Heart left ventricle (tissue), 16 donors: Measurements from ENCODE around the gene TBC1D8B. TPM values are rescaled to one million over a fixed set of nuclear protein-coding genes. Genes with fewer than 3 reads are reported as not detected.
"Not testable (repeated sequence)": the region's sequence is repeated elsewhere in the genome, so short reads cannot be mapped to it uniquely, and the experiment has no call there.

ENCODE experiments used
- ATAC-seq, 4 donors: fragments of 200-7000 bp; cut with Tn5 transposase; one replicate each; pipeline ENCODE4 v1.9.1; 2020 to 2022; ENCODE audit warnings: moderate library complexity in 4 of 4, mild to moderate bottlenecking in 3 of 4, moderate number of reproducible peaks in 1 of 4
- DNase-seq, 5 donors: peaks; one replicate each; pipeline ENCODE4 v3.0.0-alpha.2; 2020
- H3K27ac ChIP-seq, 12 donors: fragments of 200-600 bp; sonication (generic) in 4 of 12; one replicate each; pipeline versions ENCODE4 v1.5.0 to v1.8.0; 2016 to 2022; ENCODE audit warnings: mild to moderate bottlenecking in 2 of 12
- H3K27me3 ChIP-seq, 9 donors: fragments of 200-600 bp; sonication (generic) in 2 of 9; one replicate each; pipeline versions ENCODE4 v1.5.1 to v1.8.0; 2016 to 2022; ENCODE audit warnings: mild to moderate bottlenecking in 3 of 9
- H3K36me3 ChIP-seq, 9 donors: fragments of 200-600 bp; sonication (generic) in 2 of 9; one replicate each; pipeline versions ENCODE4 v1.5.0 to v1.8.0; 2018 to 2022; ENCODE audit warnings: mild to moderate bottlenecking in 2 of 9
- H3K4me1 ChIP-seq, 12 donors: fragments of 200-600 bp; sonication (generic) in 4 of 12; one replicate each; pipeline versions ENCODE4 v1.5.0 to v1.8.0; 2016 to 2022; ENCODE audit warnings: mild to moderate bottlenecking in 3 of 12
- H3K4me3 ChIP-seq, 12 donors: fragments of 200-600 bp; sonication (generic) in 4 of 12; one replicate each; pipeline versions ENCODE4 v1.5.0 to v1.8.0; 2017 to 2022; ENCODE audit warnings: mild to moderate bottlenecking in 9 of 12, moderate library complexity in 4 of 12
- H3K9me3 ChIP-seq, 12 donors: fragments of 200-600 bp; sonication (generic) in 4 of 12; one replicate each; pipeline versions ENCODE4 v1.5.0 to v1.8.0; 2016 to 2022; ENCODE audit warnings: mild to moderate bottlenecking in 1 of 12
- POLR2A ChIP-seq, 2 donors: fragments of 450-650 bp; IDR thresholded peaks; one replicate each; pipeline ENCODE4 v1.6.1; 2017; ENCODE audit warnings: antibody characterized with exemption in 2 of 2, mild to moderate bottlenecking in 2 of 2, moderate library complexity in 2 of 2
- WGBS, 4 donors: extraction: QIAGEN DNeasy Blood & Tissue Kit in 2 of 4; methylation state at CpG; one replicate each; pipeline versions ENCODE4 v1.1.5 to v1.1.7; 2013 to 2018; 5-methylcytosine and 5-hydroxymethylcytosine counted together
- intact Hi-C, 10 donors: fragments of 100-400 bp; cut with DNase I; formaldehyde crosslinking; loops; one replicate each; pipeline versions ENCODE4 v1.11.1 to v1.14.2; 2022
- long read RNA-seq, 3 donors: library from polyadenylated mRNA; unstranded; transcript quantifications; one replicate each; pipeline ENCODE4 v2.0.0, GENCODE V29; 2020 to 2021
- polyA plus RNA-seq, 2 donors: library from polyadenylated mRNA; stranded (reverse); fragments of 200-250 nt; gene quantifications; one replicate each; pipeline ENCODE4 v1.2.3, GENCODE V29; 2013
- total RNA-seq, 9 donors: library from RNA; depleted of rRNA in 2 of 9; stranded (reverse); fragments of >200 nt in 2 of 9; fragmentation: NEBNext Ultra II Directional in 3 of 9; extraction: Animal tissue kit (Norgen Biotek cat#: 25700) in 3 of 9; gene quantifications; one replicate each; pipeline versions ENCODE4 v1.1.0 to v1.2.4, GENCODE V29; 2016 to 2023
- TF ChIP-seq, protein P1 (sequence below), 12 donors: fragments of 200-600 bp; sonication (generic) in 4 of 12; IDR thresholded peaks; one replicate each; pipeline versions ENCODE4 v1.5.0 to v1.8.0; 2018 to 2022; ENCODE audit warnings: antibody characterized with exemption in 12 of 12, mild to moderate bottlenecking in 5 of 12
- donor health status: ischemic (EF 13 %, LVEDD 7.1; RV severe dilation, severe dysfunction).
- donor health status: healthy with polysubstance abuse.
- donor health status: DM: no; HTN: yes; CAD: no.
- donor health status: DM: no; HTN: no; CAD: no.
- donor health status: ischemic (EF 25% LVEDD 6.9; RV normal size, moderate dysfunction).
- donor health status: ischemic (EF 25% LVEDD 5.7; RV mildly dilated, moderate dysfunction).
- donor health status: healthy.
- donor health status: DM: yes; HTN: yes; CAD: no.
- donor health status: ischemic (EF 35%, LVEDD 5.7; RV mildly dilated, moderate dysfunction).
- donor health status: nonischemic (EF 11% LVEDD 7.7; RV severe dilation, severe dysfunction).
- donor health status: DM: yes; HTN: yes; CAD: no.
- donor health status: PGD.
- donor health status: ischemic (EF 29% LVEDD 5.4; RV normal size, mild dysfunction).
- donor health status: nonischemic (EF 23%, LVEDD 6.1; RV moderate dilation, normal function).

Gene TBC1D8B
- total RNA-seq (1 to 10 TPM; 1.5 to 5.0 (median 2.2) TPM), polyA plus RNA-seq (1 to 10 TPM in 1 of 2 donors, under 1 TPM in 1; 0.72 to 2.0 TPM)
- long read RNA-seq, donor 1, full-length matches to known transcripts, result 2 of 2 reads
- long read RNA-seq, donor 1, partial matches to known transcripts, result 0 of 2 reads
- long read RNA-seq, donor 1, other reads (novel, unspliced or antisense), result 0 of 2 reads
- long read RNA-seq, donor 2, full-length matches to known transcripts, result 2 of 7 reads
- long read RNA-seq, donor 2, partial matches to known transcripts, result 2 of 7 reads
- long read RNA-seq, donor 2, other reads (novel, unspliced or antisense), result 3 of 7 reads
- long read RNA-seq, donor 3, result 0 reads

DNA sequence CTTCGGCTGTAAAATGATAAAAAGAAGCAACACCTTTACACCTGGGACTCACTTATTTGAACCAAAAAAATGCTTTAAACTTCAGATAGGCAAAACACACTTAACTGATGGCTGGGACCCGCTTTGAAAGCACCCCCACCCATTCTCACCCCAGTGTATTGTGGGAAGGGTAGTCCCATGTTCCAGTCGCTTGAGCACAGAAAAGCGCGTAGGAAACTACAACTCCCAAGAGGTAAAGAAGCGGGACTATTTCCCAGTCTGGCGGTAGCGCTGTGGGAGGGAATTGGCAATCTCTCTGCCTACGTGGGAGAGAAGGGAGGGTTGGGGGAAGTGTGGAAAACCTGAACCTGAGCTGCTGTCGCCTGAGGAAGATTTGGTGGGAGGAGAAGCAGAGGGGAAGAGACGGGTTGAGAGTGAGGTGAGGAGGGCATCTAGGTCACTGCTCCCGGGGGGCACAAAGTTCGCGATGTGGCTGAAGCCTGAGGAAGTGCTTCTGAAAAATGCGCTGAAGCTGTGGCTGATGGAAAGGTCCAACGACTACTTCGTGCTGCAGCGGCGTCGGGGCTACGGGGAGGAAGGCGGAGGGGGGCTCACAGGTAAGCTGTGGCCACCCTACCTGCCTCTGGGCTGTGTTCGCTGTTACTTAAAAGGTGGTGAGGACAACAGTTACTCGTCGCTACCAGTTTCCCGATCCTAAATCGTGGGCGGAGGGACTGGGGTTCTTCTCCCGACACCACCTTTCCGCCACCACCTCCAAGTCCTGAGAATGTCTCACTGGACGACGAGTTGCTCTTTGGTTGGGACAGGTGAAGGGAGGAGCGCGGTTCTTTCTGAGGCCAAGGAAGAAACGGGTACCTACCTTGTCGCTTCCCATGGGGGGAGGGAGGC lies at the start of gene TBC1D8B:
Gene TBC1D8B (plus strand): TSS at position 286 of the 888 bp plus-strand sequence. CDS start 181 bp downstream, at position 467.
- Histone ChIP-seq H3K36me3 (no peaks in the 10 kb centered on the region), H3K27ac (peak within 1 kb of the TSS in 6 of 12 donors; percentile 11 to 59 (median 44)), H3K4me3 (peak within 1 kb of the TSS; percentile 42 to 88 (median 62)), H3K9me3 (no peaks in the 10 kb centered on the region), H3K27me3 (peaks cover 0 to 35% (median 0%) of the 10 kb centered on the region in 9 donors), H3K4me1 (peaks cover 0 to 8% (median 0%) of the 10 kb centered on the region in 12 donors)
- intact Hi-C loops, result no loop called here
- DNase-seq (peak; percentile 63 to 80 (median 77)), ATAC-seq (peak; percentile 99 to 100 (median 100))
- TF ChIP-seq, protein P1, sequence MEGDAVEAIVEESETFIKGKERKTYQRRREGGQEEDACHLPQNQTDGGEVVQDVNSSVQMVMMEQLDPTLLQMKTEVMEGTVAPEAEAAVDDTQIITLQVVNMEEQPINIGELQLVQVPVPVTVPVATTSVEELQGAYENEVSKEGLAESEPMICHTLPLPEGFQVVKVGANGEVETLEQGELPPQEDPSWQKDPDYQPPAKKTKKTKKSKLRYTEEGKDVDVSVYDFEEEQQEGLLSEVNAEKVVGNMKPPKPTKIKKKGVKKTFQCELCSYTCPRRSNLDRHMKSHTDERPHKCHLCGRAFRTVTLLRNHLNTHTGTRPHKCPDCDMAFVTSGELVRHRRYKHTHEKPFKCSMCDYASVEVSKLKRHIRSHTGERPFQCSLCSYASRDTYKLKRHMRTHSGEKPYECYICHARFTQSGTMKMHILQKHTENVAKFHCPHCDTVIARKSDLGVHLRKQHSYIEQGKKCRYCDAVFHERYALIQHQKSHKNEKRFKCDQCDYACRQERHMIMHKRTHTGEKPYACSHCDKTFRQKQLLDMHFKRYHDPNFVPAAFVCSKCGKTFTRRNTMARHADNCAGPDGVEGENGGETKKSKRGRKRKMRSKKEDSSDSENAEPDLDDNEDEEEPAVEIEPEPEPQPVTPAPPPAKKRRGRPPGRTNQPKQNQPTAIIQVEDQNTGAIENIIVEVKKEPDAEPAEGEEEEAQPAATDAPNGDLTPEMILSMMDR (IDR thresholded peaks at IDR 0.05), result no peak
- TF ChIP-seq POLR2A (IDR thresholded peaks at IDR 0.05), result peak in 1 of 2 donors; percentile 25
- WGBS, 4 donors, result 0 to 28% (median 14%) methylated on average over 36 of the region's 36 CpGs

DNA sequence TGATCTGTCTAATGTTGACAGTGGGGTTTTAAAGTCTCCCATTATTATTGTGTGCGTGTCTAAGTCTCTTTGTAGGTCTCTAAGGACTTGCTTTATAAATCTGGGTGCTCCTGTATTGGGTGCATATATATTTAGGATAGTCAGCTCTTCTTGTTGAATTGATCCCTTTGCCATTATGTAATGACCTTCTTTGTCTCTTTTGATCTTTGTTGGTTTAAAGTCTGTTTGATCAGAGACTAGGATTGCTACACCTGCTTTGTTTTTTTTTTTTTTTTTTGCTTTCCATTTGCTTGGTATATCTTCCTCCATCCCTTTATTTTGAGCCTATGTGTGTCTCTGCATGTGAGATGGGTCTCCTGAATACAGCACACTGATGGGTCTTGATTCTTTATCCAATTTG lies 33.2 kb upstream of the TBC1D8B start:
- intact Hi-C loops, H3K4me1 ChIP-seq, H3K4me3 ChIP-seq, ATAC-seq, H3K27ac ChIP-seq, H3K27me3 ChIP-seq, H3K36me3 ChIP-seq, DNase-seq, H3K9me3 ChIP-seq: not testable (repeated sequence)
- 57 to 74% (median 68%) methylated on average over 1 of the region's 1 CpG for WGBS, 4 donors

DNA sequence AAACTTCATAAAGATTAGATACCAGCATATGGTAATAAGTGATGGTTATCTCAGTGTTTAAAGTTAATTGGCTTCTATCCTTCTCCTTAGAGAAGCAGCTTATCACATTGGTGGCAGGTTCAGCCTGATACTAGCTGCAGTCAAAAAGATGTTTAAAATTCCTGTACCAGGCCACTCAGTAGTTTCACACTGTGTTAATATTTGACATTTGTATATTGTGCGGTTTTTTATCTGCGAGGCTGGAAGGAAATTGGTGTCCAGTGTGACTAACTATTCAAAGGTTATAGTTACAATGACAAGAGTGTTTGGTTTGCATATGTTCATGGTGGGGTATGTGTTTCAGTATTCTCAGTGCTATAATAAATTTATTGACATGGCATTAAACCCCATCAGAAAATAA lies 27.5 kb upstream of the TBC1D8B start:
- TF ChIP-seq, protein P1 (IDR thresholded peaks at IDR 0.05), result no peak
- TF ChIP-seq POLR2A (IDR thresholded peaks at IDR 0.05), result no peak
- no peaks in the 10 kb centered on the region for H3K9me3 ChIP-seq
- no peaks in the 10 kb centered on the region for H3K4me1 ChIP-seq
- 43 to 59% (median 58%) methylated on average over 2 of the region's 2 CpGs for whole genome bisulfite sequencing, 4 donors
- peaks cover 0 to 8% (median 0%) of the 10 kb centered on the region in 9 donors for H3K27me3 ChIP-seq
- intact Hi-C loops, result no loop called here
- DNase-seq (no peak), ATAC-seq (no peak)
- no peaks in the 10 kb centered on the region for H3K36me3 ChIP-seq
- no peak overlapping the region for H3K4me3 ChIP-seq
- H3K27ac ChIP-seq, result no peak overlapping the region

DNA sequence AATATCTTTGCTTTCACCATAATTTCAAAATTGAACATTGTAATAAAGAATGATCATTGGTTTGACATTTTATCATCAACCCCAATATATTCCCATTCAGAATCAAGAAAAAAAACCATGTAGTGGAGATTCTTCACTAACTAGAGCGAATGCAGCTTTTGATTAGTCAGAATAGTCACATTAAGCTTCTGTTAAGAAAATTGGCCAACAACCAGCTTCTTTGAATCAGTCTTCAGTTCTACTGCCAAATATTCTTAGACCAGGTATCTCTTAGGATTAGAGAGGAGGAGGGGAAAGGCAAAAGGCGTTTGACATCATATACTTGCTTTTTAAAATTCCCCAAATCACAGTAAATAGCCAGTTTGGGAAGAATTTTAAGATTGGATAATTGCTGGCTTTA lies 22.2 kb upstream of the TBC1D8B start:
- 36 to 61% (median 45%) methylated on average over 2 of the region's 2 CpGs for WGBS, 4 donors

More for the DNA sequence above, 22.2 kb upstream of the TBC1D8B start:
- ATAC-seq, result no peak
- peaks cover 0 to 22% (median 0%) of the 10 kb centered on the region in 9 donors for H3K27me3 ChIP-seq
- intact Hi-C loops, result no loop called here
- no peaks in the 10 kb centered on the region for H3K4me1 ChIP-seq
- no peaks in the 10 kb centered on the region for H3K9me3 ChIP-seq
- no peak overlapping the region for H3K27ac ChIP-seq
- no peaks in the 10 kb centered on the region for H3K36me3 ChIP-seq
- TF ChIP-seq, protein P1 (IDR thresholded peaks at IDR 0.05), result no peak
- no peak for TF ChIP-seq POLR2A (IDR thresholded peaks at IDR 0.05)
- no peak overlapping the region for H3K4me3 ChIP-seq
- DNase-seq, result no peak
